IMR-90 (cell line): ENCODE measurements around the gene TNFRSF1A. TPM values are rescaled to one million over a fixed set of nuclear protein-coding genes. Genes with fewer than 3 reads are reported as not detected.

Source experiments
- ATAC-seq: fragments of 200-7000 bp; cut with Tn5 transposase; 2 replicates; pipeline ENCODE4 v1.9.1; 2020; ENCODE audit warnings: low read depth, mild to moderate bottlenecking, moderate library complexity
- BruUV-seq: library from RNA; stranded (reverse); fragments of 400-500 nt; replicated peaks from 2 replicates; lab custom pipeline; 2021; lab: Mats Ljungman, UMichigan
- CTCF ChIA-PET: fragments of 300-600 bp; formaldehyde crosslinking; extraction: SDS; loops from one replicate; lab custom pipeline; 2021; ENCODE audit warnings: antibody characterized with exemption; lab: Yijun Ruan, JAX
- POLR2A ChIA-PET: fragments of 300-600 bp; sonication (Branson Sonifier 250); formaldehyde crosslinking; loops from one replicate; lab custom pipeline; 2022; ENCODE audit warnings: antibody characterized with exemption; ENCODE audit not compliant: unreplicated experiment; lab: Charles Lee
- DNase-seq: peaks from one replicate; pipeline ENCODE4 v3.0.0; 2013
- H2AFZ ChIP-seq: replicated peaks from 2 replicates; pipeline ENCODE3; 2013; ENCODE audit warnings: low read length, mild to moderate bottlenecking; ENCODE audit not compliant: poor library complexity
- H2AK5ac ChIP-seq: 2 replicates; pipeline ENCODE4 v1.6.1; 2013; ENCODE audit warnings: low read depth, low read length, inconsistent platforms
- H2AK9ac ChIP-seq: replicated peaks from 2 replicates; pipeline ENCODE3; 2013; ENCODE audit warnings: mild to moderate bottlenecking, low read depth, low read length, moderate library complexity; ENCODE audit not compliant: poor library complexity
- H2BK120ac ChIP-seq: 2 replicates; pipeline ENCODE4 v1.6.1; 2013; ENCODE audit warnings: low read depth, low read length, inconsistent platforms
- H2BK15ac ChIP-seq: 3 replicates; pipeline ENCODE4 v1.6.1; 2013; ENCODE audit warnings: low read depth, low read length, inconsistent platforms
- H2BK20ac ChIP-seq: 2 replicates; pipeline ENCODE4 v1.6.1; 2013; ENCODE audit warnings: low read depth, mild to moderate bottlenecking, inconsistent platforms, low read length, moderate library complexity
- H2BK5ac ChIP-seq: 2 replicates; pipeline ENCODE4 v1.6.1; 2013; ENCODE audit warnings: mild to moderate bottlenecking, low read depth, low read length, inconsistent platforms; ENCODE audit not compliant: poor library complexity, severe bottlenecking
- H3K14ac ChIP-seq: replicated peaks from 2 replicates; pipeline ENCODE4 v1.6.1; 2013; ENCODE audit warnings: low read depth, low read length, inconsistent platforms
- H3K18ac ChIP-seq: 2 replicates; pipeline ENCODE4 v1.6.1; 2013; ENCODE audit warnings: low read depth, low read length, control low read depth
- H3K23ac ChIP-seq: 2 replicates; pipeline ENCODE4 v1.6.1; 2013; ENCODE audit warnings: low read depth, low read length, inconsistent platforms
- H3K27ac ChIP-seq: 2 replicates; pipeline ENCODE4 v1.5.1; 2013; ENCODE audit warnings: mild to moderate bottlenecking, control low read depth, low read length; ENCODE audit not compliant: insufficient read depth
- H3K27me3 ChIP-seq: 2 replicates; pipeline ENCODE4 v1.6.1; 2013; ENCODE audit warnings: low read length; ENCODE audit not compliant: control insufficient read depth, insufficient read depth
- H3K36me3 ChIP-seq: 2 replicates; pipeline ENCODE4 v1.6.1; 2013; ENCODE audit warnings: low read length, mixed read lengths; ENCODE audit not compliant: control insufficient read depth, insufficient read depth
- H3K4ac ChIP-seq: 2 replicates; pipeline ENCODE4 v1.6.1; 2013; ENCODE audit warnings: low read depth, low read length, inconsistent platforms
- H3K4me1 ChIP-seq: 2 replicates; pipeline ENCODE4 v1.6.1; 2013; ENCODE audit warnings: low read length, mixed read lengths; ENCODE audit not compliant: control insufficient read depth, insufficient read depth
- H3K4me2 ChIP-seq: 2 replicates; pipeline ENCODE4 v1.6.1; 2013; ENCODE audit warnings: low read depth, mild to moderate bottlenecking, control low read depth, low read length, moderate library complexity
- H3K4me3 ChIP-seq: 2 replicates; pipeline ENCODE4 v1.5.1; 2013; ENCODE audit warnings: low read depth, mild to moderate bottlenecking, control low read depth, low read length, moderate library complexity; ENCODE audit not compliant: insufficient read depth
- H3K56ac ChIP-seq: 2 replicates; pipeline ENCODE4 v1.6.1; 2013; ENCODE audit warnings: low read length, inconsistent platforms; ENCODE audit not compliant: insufficient read depth; ENCODE audit errors: extremely low read depth
- H3K79me1 ChIP-seq, 2 experiments: 2 replicates each; pipeline ENCODE4 v1.6.1; 2013; ENCODE audit warnings: low read length in 2 of 2, inconsistent platforms in 1 of 2, low read depth in 1 of 2
- H3K9ac ChIP-seq: 2 replicates; pipeline ENCODE4 v1.6.1; 2013; ENCODE audit warnings: low read depth, low read length, control low read depth
- H3K9me1 ChIP-seq: 2 replicates; pipeline ENCODE4 v1.6.1; 2013; ENCODE audit warnings: low read length, inconsistent platforms; ENCODE audit not compliant: insufficient read depth
- H3K9me3 ChIP-seq: 2 replicates; pipeline ENCODE4 v1.6.1; 2013; ENCODE audit warnings: low read length; ENCODE audit not compliant: control insufficient read depth, insufficient read depth
- H4K20me1 ChIP-seq: 2 replicates; pipeline ENCODE4 v1.6.1; 2013; ENCODE audit warnings: low read length, inconsistent platforms; ENCODE audit not compliant: insufficient read depth
- H4K5ac ChIP-seq: 2 replicates; pipeline ENCODE4 v1.6.1; 2013; ENCODE audit warnings: mild to moderate bottlenecking, low read depth, low read length, control low read depth
- H4K8ac ChIP-seq, 2 experiments: 2 replicates each; pipeline ENCODE4 v1.6.1; 2013; ENCODE audit warnings: low read depth in 2 of 2, low read length in 2 of 2, control low read depth in 1 of 2, inconsistent platforms in 1 of 2
- H4K91ac ChIP-seq: 2 replicates; pipeline ENCODE4 v1.6.1; 2013; ENCODE audit warnings: low read depth, low read length, inconsistent platforms; ENCODE audit not compliant: insufficient read depth
- CHD1 ChIP-seq: IDR thresholded peaks from 2 replicates; pipeline ENCODE4 v1.6.1; 2012; ENCODE audit warnings: low read depth, low read length, improper control_type of control experiment
- MAZ ChIP-seq: IDR thresholded peaks from 2 replicates; pipeline ENCODE4 v1.6.1; 2012; ENCODE audit warnings: low read depth, mild to moderate bottlenecking, low read length, improper control_type of control experiment, moderate library complexity, borderline replicate concordance
- SMC3 ChIP-seq: fragments of 150-350 bp; IDR thresholded peaks from 2 replicates; pipeline ENCODE4 v1.6.1; 2016; ENCODE audit warnings: low read depth, mild to moderate bottlenecking, antibody characterized with exemption, low read length, moderate library complexity
- WGBS, 2 experiments: methylation state at CpG; one replicate each; pipeline versions ENCODE4 v1.1.5 to v1.1.7; 2013; ENCODE audit warnings: missing lambda C conversion rate in 2 of 2; ENCODE audit not compliant: insufficient read length in 1 of 2; ENCODE audit errors: extremely low coverage in 2 of 2; 5-methylcytosine and 5-hydroxymethylcytosine counted together
- dilution Hi-C: fragments of 300-500 bp; cut with HindIII; formaldehyde crosslinking; loops from one replicate; pipeline ENCODE4 v1.14.3; 2018; ENCODE audit warnings: low sequenced_read_pairs; ENCODE audit not compliant: unreplicated experiment
- in situ Hi-C: fragments of 300-500 bp; cut with MboI; formaldehyde crosslinking; loops from 3 replicates; pipeline ENCODE4 v1.14.3; 2019; ENCODE audit warnings: low sequenced_read_pairs, inconsistent platforms, mixed read lengths
- intact Hi-C: fragments of 100-400 bp; cut with micrococcal nuclease; formaldehyde crosslinking; loops from 2 replicates; pipeline ENCODE4 v1.10.0; 2022
- polyA plus RNA-seq, 3 experiments: library from polyadenylated mRNA; depleted of rRNA; stranded (reverse); fragments of >200 nt; gene quantifications; 2 replicates each; pipeline ENCODE4 v1.2.3, GENCODE V29; 2012; ENCODE audit warnings: low replicate concordance in 1 of 3
- total RNA-seq: library from RNA; depleted of rRNA; stranded (reverse); fragments of >200 nt; gene quantifications from 2 replicates; pipeline ENCODE4 v1.2.3, GENCODE V29; 2012
- TF ChIP-seq, protein P1 (sequence below): fragments of 150-350 bp; IDR thresholded peaks from 2 replicates; pipeline ENCODE4 v1.6.1; 2017; ENCODE audit warnings: mild to moderate bottlenecking, antibody characterized with exemption, low read length, low read depth

The TNFRSF1A gene
- total and polyA plus RNA-seq, 2 of the 4 experiments (the other 2 are of a cell fraction): 79.6 to 136 TPM

- Histone ChIP-seq H4K91ac (no peak overlapping the region), H3K4me2 (no peak overlapping the region), H2BK15ac (peak overlapping the region; percentile 10; the same call in 1 of the 3 replicates), H3K23ac (no peak overlapping the region), H3K4me3 (no peak overlapping the region), H2AK5ac (peak overlapping the region; percentile 72; the same call in 1 of the 2 replicates), H3K9me1 (peaks cover 8% of the 10 kb centered on the region; the same call in 1 of the 2 replicates), H3K27ac (peak overlapping the region; percentile 51; the same call in 1 of the 2 replicates), H2AK9ac (no peak overlapping the region), H2BK120ac (0 out of 2 replicates have a peak overlapping the region, but pooled peaks have one; percentile 17), H2AFZ (no peak overlapping the region), H3K36me3 (no peaks in the 10 kb centered on the region), H3K4ac (peak overlapping the region; percentile 3; the same call in 1 of the 2 replicates), H3K14ac (peak overlapping the region; percentile 7; the same call in 1 of the 2 replicates), H2BK20ac (peak overlapping the region; percentile 56; the same call in 1 of the 2 replicates), H3K9me3 (no peaks in the 10 kb centered on the region), H4K20me1 (no peaks in the 10 kb centered on the region), H3K79me1 (no peaks in the 10 kb centered on the region; a peak in 1 of 4 replicates), H4K5ac (peak overlapping the region; percentile 65; the same call in 1 of the 2 replicates), H3K4me1 (peaks cover 24% of the 10 kb centered on the region), H3K27me3 (no peaks in the 10 kb centered on the region), H3K56ac (no peak overlapping the region), H4K8ac (peak overlapping the region in 1 of 2 experiments; percentile 13; a peak in 1 of 4 replicates), H2BK5ac (no peak overlapping the region), H3K18ac (peak overlapping the region; percentile 71), H3K9ac (no peak overlapping the region)
- DNase-seq (no peak), ATAC-seq (no peak)
- ChIA-PET POLR2A (no interaction called here), CTCF (interaction anchor here (1.0 kb wide), 1 partner anchor 101 kb away, joined by 3 read pairs; no protein-coding TSS in a partner anchor)
- in situ Hi-C loops: loop anchor here (25.0 kb wide), 1 partner anchor 835 kb away; no protein-coding TSS in a partner anchor
- whole genome bisulfite sequencing, 2 experiments: no CpG with 5 or more reads among the region's 10 CpGs
- no TSS peak for BruUV-seq
- dilution Hi-C loops: no loop called here
- intact Hi-C loops: no loop called here
- TF ChIP-seq, protein P1, sequence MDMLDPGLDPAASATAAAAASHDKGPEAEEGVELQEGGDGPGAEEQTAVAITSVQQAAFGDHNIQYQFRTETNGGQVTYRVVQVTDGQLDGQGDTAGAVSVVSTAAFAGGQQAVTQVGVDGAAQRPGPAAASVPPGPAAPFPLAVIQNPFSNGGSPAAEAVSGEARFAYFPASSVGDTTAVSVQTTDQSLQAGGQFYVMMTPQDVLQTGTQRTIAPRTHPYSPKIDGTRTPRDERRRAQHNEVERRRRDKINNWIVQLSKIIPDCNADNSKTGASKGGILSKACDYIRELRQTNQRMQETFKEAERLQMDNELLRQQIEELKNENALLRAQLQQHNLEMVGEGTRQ: no peak
- TF ChIP-seq SMC3 (no peak), CHD1 (no peak), MAZ (no peak)
These were observed 44.7 kb downstream of the TNFRSF1A start for GRCh38 chr12:6297170-6297569.
